Coronary artery (tissue), 2 donors: ENCODE data around the gene RIOK2.

Experiments used
- DNase-seq: peaks from one replicate; pipeline ENCODE4 v3.0.0-alpha.2; 2017; ENCODE audit warnings: low spot score
- H3K27ac ChIP-seq, 2 donors: fragments of 200-600 bp; sonication (generic); one replicate each; pipeline ENCODE4 v1.5.1; 2016 to 2019
- H3K4me3 ChIP-seq: fragments of 200-600 bp; sonication (generic); 2 replicates; pipeline ENCODE4 v1.5.1; 2016; ENCODE audit warnings: mild to moderate bottlenecking, moderate library complexity
- CTCF ChIP-seq: fragments of 200-600 bp; sonication (generic); IDR thresholded peaks from one replicate; pipeline ENCODE4 v1.5.1; 2019; ENCODE audit warnings: antibody characterized with exemption

The RIOK2 gene

GRCh38 chr5:97151370-97151769, 31.7 kb downstream of the RIOK2 start:
- no peak for TF ChIP-seq CTCF
- H3K4me3 ChIP-seq = no peak overlapping the region
- DNase-seq = no peak
- H3K27ac ChIP-seq = no peak overlapping the region

- no peak for TF ChIP-seq CTCF
- DNase-seq = no peak
- no peak overlapping the region for H3K4me3 ChIP-seq
Observed at GRCh38 chr5:97150401-97150800, 32.6 kb downstream of the RIOK2 start.

GRCh38 chr5:97149709-97150108, 33.3 kb downstream of the RIOK2 start:
- H3K4me3 ChIP-seq = no peak overlapping the region
- H3K27ac ChIP-seq = no peak overlapping the region
- TF ChIP-seq CTCF = no peak
- no peak for DNase-seq

More at GRCh38 chr5:97150401-97150800, 32.6 kb downstream of the RIOK2 start:
- no peak overlapping the region for H3K27ac ChIP-seq

GRCh38 chr5:97148288-97148687, 34.8 kb downstream of the RIOK2 start:
- H3K4me3 ChIP-seq = no peak overlapping the region
- TF ChIP-seq CTCF = no peak
- DNase-seq = no peak
- no peak overlapping the region for H3K27ac ChIP-seq

GRCh38 chr5:97143704-97144103, 39.3 kb downstream of the RIOK2 start:
- DNase-seq = no peak
- no peak for TF ChIP-seq CTCF
- H3K27ac ChIP-seq = no peak overlapping the region
- no peak overlapping the region for H3K4me3 ChIP-seq

- no peak for TF ChIP-seq CTCF
- H3K27ac ChIP-seq = no peak within 1 kb of the TSS
- no peak for DNase-seq
- no peak within 1 kb of the TSS for H3K4me3 ChIP-seq
Observed at GRCh38 chr5:97142521-97143254, 40.4 kb downstream of the RIOK2 start, which contains the start of gene LIX1. Gene LIX1, minus strand, starts transcription at chr5:97142611. Its CDS starts 35 bp downstream, at chr5:97142576.

- no peak for DNase-seq
- TF ChIP-seq CTCF = no peak
- H3K4me3 ChIP-seq = no peak overlapping the region
- no peak overlapping the region for H3K27ac ChIP-seq
Observed at GRCh38 chr5:97141539-97141938, 41.5 kb downstream of the RIOK2 start.
